ENCODE measurements around the gene KLK5.
"Not testable (repeated sequence)": the region's sequence is repeated elsewhere in the genome, so short reads cannot be mapped to it uniquely, and the experiment has no call there.

Gene KLK5, protein sequence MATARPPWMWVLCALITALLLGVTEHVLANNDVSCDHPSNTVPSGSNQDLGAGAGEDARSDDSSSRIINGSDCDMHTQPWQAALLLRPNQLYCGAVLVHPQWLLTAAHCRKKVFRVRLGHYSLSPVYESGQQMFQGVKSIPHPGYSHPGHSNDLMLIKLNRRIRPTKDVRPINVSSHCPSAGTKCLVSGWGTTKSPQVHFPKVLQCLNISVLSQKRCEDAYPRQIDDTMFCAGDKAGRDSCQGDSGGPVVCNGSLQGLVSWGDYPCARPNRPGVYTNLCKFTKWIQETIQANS

DNA sequence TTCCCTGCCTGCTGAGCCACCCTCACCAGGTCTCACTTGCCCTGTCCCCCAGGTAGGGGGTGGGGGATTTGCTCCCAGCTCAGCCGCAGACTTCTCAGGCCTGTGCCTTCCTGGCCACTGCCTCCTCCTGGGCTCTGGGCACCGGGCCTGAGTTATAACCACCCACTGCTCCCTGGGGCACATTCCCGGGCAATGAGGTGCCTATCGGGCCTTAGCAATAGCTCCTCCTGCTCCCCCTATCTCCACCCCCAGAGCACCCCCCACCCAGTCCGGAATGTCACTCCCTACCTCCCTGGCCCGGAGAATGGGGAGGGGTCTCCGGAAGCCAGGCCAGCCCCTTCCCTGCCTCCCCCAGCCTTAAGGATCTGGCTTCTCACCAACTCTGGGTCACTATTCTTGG, at the start of gene KLK5:
TSS of gene KLK5 (minus strand) at position 129 of the 400 bp plus-strand sequence. CDS start 381 bp downstream, outside the sequence.
- DNase-seq = no peak

DNA sequence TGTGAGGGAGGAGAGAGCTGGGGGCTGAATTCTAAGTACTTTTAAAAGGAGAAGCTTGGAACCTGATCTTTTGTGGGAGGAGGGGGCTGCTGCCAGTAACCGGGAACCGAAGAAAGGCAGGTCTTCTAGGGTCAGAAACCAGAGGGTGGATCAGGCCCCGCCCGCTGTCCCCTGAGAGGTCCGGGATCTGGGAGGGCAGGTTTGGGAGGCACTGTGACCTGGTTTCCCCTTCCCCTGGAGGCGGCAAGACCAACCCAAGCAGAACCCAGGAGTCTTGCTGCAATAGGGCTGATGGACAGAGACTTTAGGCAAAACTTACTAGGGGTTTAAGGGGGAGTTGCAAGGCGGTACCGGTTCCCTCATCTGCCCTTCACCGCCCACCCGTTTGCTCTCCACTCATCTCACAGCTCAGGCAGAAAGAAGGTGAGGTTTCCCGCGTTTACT, 49.3 kb upstream of the KLK5 start:
- DNase-seq = no peak

DNA sequence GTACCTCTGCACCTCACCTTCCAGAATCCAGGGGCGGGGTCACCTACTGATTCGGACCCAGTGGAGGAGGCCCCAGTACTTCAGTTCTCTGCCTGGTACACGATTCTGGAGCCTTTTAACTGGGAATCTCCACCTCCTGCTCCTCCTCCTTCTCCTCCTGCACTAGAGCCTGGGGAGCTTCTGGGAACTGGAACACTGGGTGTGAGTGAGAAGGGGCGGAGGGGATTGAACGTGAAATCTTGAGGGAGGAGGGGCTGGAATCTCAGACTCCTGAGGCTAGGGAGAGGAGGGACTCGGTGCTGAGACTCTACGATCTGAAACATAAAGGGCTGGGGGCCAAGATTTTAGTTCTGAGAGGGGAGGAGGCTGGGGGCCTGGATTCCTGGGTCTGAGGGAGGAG, 48.7 kb upstream of the KLK5 start, which contains the start of gene KLK8:
TSS of gene KLK8 (minus strand) at position 90 of the 400 bp plus-strand sequence. CDS start 437 bp downstream, outside the sequence.
- DNase-seq = no peak

DNA sequence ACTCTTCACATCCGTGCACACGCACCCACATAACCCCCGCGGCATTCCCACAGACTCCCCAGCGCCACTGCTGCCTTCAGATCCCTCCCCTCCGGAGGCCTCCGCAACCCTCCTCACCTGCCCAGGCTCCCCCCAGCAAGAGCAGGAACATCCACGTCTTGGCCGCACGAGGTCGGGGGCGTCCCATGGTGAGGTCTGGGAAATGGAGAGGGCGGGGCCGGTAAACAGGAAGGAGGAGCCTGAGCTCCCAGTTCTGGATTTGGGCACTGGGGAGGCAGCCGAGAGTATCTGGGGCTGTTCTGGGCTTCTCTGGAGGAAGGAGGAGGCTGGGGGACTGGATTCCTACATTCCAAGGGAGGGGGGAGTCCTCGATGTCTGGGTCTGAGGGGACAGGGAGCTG, 48.1 kb upstream of the KLK5 start:
- DNase-seq = no peak

DNA sequence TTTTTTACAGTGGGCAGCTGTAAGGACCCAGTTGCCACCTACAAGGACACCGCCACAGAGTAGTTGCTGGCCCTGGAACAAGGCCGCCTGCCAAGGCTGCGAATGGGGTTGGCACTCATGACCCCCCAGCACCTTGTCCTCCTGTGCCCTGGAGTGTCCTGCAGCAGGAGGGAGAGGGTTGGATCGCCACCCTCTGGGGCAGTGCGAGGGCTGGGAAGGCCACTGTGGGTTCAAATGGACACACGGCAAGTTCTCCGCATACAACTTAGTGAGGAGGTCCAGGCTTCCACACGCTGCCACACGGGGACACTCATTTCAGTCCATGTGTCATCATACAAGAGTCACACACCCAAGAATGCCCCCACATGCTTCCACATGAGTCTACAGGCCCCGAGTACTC, 47.6 kb upstream of the KLK5 start:
- DNase-seq = no peak

DNA sequence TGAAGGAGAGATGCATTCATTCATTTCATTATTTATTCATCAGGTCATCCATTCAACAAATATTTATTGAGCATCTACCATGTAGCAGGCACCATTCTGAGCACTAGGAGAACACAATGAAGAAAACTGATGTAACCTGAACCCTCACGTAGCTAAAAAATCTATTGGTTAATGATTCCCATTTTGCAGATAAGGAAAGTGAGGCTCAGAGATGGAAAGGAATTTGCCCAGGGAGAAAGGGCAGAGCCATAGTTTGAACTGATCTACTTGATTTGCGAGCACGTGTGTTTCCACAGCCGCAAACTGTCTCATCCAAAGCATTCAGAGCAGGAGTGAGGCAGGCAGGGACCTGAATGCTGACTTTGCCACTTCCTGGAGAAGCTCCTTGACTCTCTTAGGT, 45.8 kb upstream of the KLK5 start:
- no peak for DNase-seq

DNA sequence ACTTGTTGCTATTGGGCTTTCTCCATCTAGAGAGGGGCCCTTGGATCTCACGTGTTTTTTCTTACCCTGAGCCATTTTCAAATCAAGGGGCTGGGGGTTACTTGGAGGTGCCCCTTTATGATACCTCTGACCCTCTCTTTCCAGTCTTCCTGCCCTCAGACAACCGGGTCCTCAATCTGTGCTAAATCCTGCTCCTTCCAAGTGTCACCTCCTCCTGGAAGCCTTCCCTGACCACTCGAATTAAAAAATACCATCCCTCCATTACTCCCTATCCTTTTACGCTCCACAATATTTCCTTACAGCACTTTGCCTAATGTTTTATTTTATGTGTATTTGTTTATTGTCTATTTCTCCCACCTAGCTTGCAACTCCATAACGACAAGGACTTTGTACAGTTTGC, 45.2 kb upstream of the KLK5 start:
- DNase-seq = no peak

DNA sequence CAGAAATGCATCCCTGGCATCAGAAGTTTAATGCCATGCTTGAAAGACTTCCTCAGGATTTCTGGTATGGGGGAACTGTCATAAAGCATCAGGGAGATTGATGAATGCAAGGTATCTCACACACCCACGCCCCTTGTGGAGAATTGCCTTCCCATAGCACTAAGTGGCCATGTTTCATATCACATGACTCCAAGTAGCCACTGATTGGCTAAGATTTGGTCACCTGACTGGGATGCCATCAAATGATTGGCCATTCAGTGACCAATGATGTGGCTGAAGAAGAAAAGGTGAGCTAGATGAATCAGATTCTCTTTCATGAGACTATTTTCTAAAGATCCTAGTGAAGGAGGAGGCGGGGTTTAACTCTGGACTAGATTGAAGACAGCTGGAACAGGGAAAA, 41.3 kb upstream of the KLK5 start:
- no peak for DNase-seq

DNA sequence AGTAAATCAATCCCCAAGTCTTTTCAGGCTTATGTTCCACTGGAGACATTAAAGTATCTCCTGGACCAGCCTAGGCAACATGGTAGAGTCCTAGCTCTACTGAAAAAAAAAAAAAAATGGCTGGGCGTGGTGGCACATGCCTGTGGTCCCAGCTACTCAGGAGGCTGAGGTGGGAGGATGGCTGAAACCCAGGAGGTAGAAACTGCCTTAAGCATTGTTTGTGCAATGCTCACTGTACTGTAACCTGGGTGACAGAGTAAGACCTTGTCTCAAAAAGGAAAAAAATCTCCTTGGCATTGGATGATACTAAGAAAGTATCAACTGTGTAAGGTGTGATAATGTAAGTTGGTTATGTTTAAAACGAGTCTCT, 39.8 kb upstream of the KLK5 start:
- no peak for DNase-seq

DNA sequence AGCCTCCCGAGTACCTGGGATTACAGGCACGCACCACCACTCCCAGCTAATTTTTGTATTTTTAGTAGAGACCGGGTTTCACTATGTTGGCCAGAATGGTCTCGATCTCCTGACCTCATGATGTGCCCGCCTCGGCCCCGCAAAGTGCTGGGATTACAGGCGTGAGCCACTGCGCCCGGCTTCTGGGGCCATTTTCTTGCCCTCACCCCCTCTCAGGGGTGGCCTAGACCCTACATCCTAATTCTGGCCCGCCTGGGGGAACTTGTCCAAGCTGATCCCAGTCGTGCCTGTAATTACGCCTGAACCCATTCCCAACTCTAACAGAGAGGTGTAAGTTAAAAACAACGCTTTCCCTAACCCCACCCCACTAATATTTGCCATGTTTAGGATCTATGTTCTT, 31.6 kb upstream of the KLK5 start:
- DNase-seq = not testable (repeated sequence)

DNA sequence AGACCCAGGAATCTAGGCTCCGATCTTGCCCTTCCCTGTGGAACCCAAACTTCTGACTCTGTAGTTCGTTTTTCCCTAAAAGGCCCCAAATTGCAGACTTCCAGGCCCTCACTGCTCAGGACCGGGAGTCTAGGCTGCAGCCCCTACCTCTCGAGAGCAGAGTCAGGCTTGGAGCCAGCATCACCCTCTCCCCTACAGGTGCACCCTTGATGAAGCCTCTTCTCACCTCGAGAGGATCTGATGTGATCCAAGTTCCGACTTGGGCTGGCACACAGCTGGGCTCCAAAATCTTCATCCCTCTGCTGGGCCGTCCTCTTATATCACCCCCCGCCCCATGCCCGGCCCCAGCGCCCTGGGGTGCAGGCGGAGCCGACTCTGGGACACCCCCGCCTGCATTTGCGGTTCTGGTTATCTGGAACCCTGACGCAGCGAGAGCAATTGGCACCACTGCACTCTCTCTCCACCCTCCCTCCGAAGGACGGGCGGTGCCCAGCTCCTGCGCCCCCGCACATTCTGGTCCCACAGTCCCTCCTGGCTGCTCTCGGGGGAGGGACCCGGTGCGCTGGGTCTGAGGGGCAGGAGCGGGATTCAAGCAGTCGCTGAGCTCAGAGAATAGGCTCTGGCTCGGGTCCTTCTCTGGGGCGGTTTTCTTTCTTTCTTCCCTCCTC, 30.9 kb upstream of the KLK5 start, which contains the start of gene KLK7:
TSS of gene KLK7 (minus strand) at position 293 of the 668 bp plus-strand sequence. CDS start 1,518 bp downstream, outside the sequence.
- DNase-seq = no peak

DNA sequence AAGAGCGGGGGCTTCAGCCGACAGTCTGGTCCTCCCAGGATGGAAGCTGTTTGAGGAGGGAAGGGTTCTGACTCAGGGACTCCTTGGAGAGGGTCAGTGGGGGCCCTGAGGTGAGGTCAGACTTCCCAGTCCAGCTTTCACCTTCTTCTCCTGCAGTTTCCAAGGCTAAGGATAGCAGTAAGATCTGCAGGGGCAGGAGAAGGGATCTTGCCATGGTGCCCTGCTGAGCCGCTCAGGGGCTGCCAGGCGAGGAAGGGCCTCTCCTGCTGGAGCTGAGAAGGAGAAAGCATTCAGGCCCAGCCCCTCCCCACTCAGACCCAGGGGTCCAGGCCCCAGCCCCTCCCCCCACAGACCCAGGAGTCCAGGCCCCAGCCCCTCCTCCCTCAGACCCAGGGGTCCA, 29.3 kb upstream of the KLK5 start:
- DNase-seq = no peak

DNA sequence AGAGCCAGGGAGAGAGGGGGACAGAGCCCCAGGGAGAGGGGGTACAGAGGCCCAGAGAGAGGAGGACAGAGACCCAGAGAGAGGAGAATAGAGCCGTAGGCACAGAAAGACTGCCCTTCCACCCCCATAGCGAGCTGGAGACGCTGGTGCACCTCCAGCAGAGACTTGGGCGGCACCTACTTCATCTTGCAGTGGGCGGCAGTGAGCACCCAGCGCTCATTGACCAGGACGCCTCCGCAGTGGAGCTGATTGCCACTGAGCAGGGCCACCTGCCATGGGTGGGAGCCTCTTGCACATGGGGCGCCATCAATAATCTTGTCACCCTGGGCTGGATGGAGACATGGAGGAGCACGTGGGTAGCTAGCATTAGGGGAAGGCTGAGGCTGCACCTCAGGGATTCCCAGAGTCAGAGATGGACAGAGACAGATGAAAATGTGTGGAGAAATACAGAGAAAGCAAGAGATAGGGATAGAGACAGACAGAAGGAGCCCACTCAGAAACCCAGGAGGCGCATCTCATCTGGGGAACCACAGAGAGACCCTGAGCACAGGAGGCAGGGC, 28.8 kb upstream of the KLK5 start:
- DNase-seq = no peak

DNA sequence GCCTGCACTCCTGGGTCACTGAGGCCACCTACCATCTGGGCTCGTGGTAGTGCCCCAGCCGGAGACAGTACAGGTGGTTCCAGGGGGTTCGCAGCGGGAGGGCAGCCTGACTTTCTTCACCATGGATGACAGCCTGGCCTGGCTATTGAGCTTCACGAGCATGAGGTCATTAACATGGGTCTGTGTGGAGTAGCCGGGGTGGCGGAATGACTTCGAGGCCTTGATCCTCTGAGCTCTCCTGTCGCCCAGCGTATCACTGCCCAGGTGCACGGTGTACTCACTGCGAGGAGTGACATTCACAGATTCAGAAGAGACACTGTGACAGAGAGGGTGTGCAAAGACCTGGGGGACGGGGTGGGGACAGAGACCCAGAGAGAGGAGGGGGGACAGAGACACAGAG, 27.4 kb upstream of the KLK5 start:
- no peak for DNase-seq

DNA sequence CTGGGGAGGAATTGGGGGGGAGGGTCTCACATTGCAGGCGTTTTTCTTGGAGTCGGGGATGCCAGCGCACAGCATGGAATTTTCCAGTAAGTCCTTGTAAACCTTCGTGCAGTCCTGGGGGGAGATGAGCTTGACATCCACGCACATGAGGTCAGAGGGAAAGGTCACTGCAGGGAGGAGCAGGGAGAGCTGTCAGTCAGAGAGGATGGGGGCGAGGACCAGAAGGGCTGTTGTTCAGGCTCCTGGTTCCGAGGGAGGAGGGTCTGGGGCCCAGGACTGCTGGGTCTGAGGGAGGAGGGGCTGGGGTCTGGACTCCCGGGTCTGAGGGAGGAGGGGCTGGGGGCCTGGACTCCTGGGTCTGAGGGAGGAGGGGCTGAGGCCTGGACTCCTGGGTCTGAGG, 26.9 kb upstream of the KLK5 start:
- DNase-seq = no peak

DNA sequence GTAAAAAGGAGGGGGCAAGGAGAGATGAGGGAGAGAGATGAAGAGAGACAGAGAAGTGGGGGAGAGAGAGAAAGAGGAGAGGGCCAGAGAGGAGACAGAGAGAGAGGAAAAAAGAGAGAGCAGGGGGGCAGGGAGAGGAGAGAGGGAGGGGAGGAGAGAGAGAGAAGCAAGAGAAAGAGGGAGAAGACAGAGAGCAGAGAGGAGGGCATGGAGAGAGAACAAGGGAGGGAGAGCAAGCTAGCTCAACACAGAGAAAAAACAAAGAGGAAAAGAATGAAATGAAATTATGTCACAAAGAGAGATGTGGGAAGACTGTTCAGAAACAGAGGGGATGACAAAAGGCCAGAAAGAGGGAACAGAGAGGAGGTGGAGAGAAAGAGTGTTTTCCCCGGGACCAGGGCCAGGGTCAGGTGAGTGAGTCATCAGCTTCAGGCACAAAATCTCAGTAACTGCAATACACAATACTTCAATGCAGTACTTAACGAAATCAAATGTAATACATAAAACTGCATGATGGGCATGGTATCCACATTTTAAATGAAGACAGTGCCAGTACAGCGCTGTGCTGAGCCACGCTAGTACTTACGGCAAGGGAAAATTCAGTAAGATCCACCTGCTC, 26.0 kb upstream of the KLK5 start:
- DNase-seq = no peak

DNA sequence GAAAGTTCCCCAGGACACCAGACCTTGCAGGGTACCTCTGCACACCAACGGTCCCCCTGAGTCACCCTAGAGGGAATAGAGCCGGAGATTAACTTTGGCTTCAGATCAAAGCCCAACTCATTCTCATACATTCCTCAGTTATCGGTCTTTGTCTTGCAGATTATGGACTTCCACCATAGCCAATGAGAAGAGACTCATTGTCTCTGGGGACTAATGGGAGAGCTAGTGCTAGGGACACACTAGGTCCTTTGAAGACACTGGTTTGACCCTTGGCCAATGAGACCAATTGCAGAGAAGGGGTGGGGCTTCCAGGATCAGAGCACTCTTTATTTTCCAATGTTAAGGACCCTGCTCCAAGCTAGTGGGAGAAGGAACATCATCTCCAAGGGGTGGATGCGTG, 24.8 kb upstream of the KLK5 start:
- no peak for DNase-seq

DNA sequence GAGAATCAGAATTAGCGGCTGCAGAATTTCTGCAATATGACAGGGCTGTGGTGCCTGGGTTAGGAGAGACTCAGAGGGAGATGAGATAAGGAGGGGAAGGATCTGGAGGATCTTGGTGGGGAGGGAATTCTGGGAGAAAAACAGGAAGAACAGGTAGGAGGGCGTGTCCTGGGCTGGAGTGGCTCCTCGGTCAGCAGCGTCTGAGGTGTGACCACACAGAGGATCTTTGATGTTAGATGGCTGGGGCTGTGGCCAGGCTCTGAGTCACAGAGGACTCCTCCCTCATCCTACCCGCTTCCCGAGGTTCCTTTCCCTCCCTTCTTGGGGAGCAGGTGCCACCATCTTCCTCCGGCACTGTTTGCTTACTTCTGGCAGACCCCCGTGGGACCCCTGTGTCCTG, 22.9 kb upstream of the KLK5 start:
- DNase-seq = no peak

DNA sequence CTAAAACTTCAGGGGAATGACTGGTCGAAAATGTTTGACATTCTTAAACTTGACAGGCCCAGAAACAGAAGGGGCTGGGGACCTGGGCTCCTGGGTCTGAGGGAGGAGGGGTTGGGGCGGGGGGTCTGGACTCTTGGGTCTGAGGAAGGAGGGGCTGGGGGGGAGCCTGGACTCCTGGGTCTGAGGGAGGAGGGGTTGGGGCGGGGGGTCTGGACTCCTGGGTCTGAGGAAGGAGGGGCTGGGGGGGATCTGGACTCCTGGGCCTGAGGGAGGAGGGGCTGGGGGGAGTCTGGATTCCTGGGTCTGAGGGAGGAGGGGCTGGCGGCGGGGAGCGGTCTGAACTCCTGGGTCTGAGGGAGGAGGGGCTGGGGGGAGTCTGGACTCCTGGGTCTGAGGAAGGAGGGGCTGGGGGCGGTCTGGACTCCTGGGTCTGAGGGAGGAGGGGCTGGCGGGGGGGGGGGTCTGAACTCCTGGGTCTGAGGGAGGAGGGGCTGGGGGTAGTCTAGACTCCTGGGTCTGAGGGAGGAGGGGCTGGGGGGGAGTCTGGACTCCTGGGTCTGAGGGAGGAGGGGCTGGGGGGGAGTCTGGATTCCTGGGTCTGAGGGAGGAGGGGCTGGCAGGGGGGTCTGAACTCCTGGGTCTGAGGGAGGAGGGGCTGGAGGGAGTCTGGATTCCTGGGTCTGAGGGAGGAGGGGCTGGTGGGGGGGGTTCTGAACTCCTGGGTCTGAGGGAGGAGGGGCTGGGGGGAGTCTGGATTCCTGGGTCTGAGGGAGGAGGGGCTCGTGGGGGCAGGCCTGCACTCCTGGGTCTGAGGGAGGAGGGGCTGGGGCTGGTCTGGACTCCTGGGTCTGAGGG, 22.1 kb upstream of the KLK5 start:
- DNase-seq = no peak

DNA sequence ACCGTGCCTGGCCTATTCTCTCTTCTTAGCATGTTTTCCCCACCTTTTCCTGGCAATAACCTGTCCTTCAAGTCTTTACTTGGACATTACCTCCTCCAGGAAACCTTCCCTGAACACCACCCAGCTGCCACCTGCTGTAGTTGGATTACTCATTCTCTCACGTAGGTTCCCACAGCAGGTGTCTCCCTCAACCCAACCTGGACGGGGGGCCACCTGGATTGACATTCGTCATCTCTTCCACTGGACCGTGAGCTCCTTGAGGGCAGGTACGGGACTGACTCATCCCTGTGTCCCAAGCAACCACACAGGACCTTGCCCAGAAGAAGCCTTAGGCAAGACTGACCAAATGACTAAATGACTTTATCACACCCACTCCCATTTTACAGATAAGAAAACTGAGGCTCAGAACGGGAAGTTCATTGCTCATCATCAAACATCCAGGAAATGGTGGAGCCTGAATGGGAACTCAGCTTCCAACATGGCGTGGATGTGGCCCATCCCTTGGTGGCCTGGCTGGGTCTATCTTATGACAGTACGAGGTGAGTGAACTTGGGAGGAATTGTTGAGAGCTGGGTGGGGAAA, 20.0 kb upstream of the KLK5 start:
- DNase-seq = no peak

DNA sequence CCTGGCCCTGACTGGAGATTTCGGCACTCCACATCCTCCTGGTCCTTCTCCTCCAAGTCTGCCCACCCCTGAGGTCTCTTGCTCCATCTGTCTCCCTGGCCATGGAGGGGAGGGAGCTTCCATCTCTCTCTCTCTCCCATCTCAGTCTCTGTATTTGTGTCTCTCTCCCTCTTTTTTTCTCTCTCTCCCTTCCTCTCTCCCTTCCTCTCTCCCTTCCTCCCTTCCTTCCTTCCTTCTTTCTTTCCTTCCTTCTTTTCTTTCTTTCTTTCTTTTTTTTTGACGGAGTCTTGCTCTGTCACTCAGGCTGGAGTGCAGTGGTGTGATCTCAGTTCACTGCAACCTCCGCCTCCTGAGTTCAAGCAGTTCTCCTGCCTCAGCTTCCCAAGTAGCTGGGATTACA, 17.0 kb upstream of the KLK5 start:
- DNase-seq = not testable (repeated sequence)

DNA sequence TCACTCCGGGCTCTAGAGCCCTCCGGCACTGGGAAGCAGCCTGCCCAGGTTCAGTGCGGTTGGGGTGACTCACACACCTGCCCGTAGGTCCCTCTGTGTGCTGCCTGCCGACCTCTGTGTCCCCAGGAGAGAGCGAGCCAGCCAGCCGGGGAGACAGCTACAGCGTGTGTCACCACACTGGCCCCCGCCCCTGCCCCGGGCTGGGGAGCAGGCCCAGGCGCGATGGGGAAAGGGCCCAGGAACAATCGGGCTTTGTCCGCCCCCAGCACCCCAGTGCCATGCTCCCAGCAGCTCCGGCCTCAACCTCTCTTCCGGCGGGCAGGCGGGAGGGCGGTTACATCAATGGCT, 16.5 kb upstream of the KLK5 start, which contains the start of gene KLK6:
TSS of gene KLK6 (minus strand) at position 179 of the 348 bp plus-strand sequence. CDS start 1,487 bp downstream, outside the sequence.
- DNase-seq = no peak
